Kasumi-1 (cell line): ENCODE results near the gene RNF224.
A peak's percentile ranks its signal among the peaks of the same experiment; 100 is the strongest.

Experiments used
- DNase-seq, 2 experiments: peaks; one replicate each; lab custom pipeline; 2025; lab: John Stamatoyannopoulos, UW

Gene RNF224

DNA sequence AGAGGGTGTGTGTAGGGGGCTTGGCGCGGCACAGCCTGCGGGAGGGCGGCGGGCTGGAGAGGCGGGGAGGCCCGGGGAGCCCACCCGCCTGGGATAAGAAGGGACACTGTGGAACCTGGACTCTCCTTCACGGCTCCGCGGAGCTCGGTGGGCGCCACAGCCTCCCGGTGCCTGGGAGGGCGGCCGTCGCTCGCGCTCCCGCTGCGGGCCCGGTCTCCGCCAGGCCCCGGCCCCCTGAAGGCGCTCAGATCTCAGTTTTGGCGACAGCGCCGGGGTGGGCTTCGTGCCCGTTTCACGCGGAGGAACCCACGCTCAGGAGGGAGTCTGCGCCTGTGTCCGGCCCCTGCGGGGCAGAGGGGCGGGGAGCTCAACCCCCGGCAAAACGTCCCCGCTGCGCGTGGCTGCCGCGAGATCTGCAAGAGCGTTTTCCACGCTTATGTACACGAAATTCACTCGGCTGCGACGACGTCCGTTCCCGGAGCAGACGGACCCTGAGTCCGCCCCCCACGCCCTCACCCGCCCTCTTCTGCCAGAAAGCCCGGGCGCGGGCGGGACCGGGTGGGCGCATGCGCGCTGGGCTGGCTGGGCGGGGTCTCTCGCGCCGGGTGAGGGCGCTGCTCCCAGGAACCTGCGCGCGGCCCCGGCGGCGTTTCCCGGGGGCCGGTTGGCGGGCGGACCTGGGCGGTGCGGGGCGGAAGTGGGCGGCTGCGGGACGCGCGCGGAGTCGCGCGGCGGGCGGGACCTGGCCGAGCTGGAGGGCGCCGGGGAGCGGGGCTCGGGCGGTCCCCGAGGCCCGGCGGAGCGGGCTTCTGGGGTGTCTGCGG is 27.5 kb downstream of the RNF224 start, which contains the start of gene NELFB:
TSS of gene NELFB (plus strand) at position 704 of the 824 bp plus-strand sequence.
- peak; percentile 67 to 74 for DNase-seq

- no peak for DNase-seq
Measured at GRCh38 chr9:137255448-137256114, 28.3 kb downstream of the RNF224 start.

- DNase-seq: no peak
Measured at GRCh38 chr9:137256362-137256761, 29.1 kb downstream of the RNF224 start.

DNA sequence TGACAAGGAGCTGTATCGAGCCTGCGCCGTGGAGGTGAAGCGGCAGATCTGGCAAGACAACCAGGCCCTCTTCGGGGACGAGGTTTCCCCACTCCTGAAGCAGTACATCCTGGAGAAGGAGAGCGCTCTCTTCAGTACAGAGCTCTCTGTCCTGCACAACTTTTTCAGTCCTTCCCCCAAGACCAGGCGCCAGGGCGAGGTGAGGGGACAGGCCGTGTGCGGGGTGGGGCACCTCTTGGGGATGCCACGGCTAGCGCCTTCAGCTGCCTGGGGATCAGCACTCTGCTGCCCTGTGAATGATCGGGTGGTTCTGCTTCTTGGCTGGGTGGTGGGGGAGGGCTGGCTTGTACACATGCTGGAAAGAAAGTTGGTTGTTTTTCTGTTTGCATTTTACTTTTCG is 29.6 kb downstream of the RNF224 start:
- no peak for DNase-seq

DNA sequence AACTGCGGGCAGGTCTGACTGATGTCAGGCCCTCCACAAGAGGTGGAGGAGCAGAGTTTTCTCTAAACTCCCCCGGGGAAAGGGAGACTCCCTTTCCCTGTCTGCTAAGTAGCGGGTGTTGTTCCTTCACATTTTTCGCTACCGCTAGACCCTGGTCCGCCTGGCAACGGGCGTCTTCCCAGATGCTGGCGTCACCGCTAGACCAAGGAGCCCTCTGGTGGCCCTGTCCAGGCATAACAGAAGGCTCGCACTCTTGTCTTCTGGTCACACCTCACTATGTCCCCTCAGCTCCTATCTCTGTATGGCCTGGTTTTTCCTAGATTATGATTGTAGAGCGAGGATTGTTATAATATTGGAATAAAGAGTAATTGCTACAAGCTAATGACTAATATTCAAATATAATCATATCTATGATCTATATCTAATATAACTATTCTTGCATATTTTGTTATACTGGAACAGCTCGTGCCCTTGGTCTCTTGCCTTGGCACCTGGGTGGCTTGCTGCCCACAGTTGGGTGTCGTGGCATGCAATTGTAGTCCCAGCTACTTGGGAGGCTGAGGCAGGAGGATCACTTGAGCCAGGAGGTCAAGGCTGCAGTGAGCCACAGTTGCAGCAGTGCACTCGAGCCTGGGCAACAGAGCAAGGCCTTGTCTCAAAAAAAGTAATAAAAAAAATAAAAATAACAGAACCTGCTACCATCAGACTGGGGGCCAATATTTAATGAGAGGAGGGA is 35.0 kb downstream of the RNF224 start:
- DNase-seq: peak in 1 of 2 experiments; percentile 10

DNA sequence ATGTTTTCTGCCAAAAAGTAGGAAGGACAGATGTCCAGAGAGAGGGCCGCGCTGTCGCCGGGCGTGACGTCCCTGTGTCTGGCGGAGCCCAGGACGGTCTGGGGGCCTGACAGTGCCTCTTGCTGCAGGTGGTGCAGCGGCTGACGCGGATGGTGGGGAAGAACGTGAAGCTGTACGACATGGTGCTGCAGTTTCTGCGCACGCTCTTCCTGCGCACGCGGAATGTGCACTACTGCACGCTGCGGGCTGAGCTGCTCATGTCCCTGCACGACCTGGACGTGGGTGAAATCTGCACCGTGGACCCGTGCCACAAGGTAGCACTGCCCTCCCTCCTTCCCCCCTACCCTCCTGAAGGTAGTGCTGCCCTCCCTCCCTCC is 35.6 kb downstream of the RNF224 start:
- no peak for DNase-seq

GRCh38 chr9:137263506-137263905 is 36.2 kb downstream of the RNF224 start:
- DNase-seq: no peak

GRCh38 chr9:137264067-137264466 is 36.8 kb downstream of the RNF224 start:
- no peak for DNase-seq

DNA sequence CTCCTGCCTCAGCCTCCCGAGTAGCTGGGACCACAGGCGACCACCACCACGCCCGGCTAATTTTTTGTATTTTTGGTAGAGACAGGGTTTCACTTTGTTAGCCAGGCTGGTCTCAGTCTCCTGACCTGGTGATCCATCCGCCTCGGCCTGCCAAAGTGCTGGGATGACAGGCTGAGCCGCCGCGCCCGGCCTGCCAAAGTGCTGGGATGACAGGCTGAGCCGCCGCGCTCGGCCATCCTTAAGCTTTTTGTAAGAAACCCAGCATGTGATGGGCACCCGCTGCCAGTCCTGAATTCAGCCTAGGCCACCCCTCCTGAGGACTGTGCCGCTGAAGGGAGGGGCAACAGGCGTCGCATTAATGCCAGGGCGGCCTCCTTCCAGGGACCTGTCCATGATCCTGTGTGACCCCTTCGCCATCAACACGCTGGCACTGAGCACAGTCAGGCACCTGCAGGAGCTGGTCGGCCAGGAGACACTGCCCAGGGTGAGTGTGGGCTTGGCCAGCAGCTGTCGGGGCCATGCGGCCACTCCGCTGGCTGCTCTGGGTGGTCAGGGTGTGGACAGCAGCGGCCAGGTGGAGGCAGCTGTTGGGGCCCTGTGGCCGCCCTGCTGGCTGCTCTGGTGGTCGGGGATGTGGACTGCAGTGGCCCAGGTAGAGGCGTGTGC is 38.3 kb downstream of the RNF224 start:
- DNase-seq: no peak

- no peak for DNase-seq
Measured at GRCh38 chr9:137266162-137266527, 38.8 kb downstream of the RNF224 start.

DNA sequence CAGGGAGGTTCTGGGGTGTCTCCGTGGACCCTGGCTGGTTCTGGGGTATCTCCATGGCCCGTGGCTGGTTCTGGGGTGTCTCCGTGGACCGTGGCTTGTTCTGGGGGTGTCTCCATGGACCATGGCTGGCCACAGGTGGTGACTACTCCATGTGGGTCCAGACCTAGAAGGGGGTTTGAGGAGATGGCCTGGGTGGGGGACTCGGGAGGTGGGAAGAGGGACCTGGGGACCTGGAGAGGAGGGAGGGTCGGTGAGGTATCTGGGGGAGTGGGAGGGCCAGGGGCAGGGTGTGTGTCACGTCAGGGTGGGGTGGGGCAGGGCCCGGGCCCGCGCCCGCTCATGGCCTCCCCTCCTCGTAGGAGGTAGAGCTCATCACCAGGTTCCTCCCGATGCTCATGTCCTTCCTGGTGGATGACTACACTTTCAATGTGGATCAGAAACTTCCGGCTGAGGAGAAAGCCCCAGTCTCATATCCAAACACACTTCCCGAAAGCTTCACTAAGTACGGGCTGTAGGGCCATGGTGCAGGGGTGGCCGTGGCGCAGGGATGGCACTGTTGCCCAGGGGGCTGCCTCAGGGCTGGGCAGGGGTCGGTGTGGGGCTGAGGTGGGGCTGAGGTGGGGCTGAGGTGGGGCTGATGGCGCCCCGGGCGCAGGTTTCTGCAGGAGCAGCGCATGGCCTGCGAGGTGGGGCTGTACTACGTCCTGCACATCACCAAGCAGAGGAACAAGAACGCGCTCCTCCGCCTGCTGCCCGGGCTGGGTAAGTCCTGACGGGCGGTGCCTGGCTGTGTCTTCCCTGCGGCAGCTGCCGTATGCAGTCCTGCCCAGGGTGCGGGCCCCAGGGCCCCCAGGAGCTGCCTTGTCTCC is 39.5 kb downstream of the RNF224 start:
- no peak for DNase-seq

DNA sequence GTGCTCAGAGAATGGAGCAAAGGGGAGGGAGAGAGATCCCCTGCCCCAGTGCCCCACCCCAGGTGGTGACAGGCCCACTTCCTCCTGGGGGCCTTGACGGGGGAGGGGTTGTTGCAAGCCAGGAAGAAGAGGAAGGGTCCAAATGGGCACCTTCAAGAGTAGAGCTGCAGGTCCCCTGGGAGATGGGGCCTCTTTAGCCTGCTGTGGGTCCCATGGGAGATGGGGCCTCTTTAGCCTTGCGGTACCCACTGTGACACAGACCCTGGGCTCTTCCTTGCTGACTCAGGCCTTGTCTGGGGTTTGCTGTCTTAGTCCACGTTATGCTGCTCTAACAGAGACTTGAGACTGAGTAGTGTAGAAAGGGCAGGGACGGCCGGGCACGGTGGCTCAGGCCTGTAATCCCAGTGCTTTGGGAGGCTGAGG is 40.6 kb downstream of the RNF224 start:
- DNase-seq: no peak

GRCh38 chr9:137268538-137269201 is 41.4 kb downstream of the RNF224 start:
- no peak for DNase-seq

- DNase-seq: no peak
Measured at GRCh38 chr9:137269231-137269772, 42.0 kb downstream of the RNF224 start.

GRCh38 chr9:137270929-137271695 is 43.8 kb downstream of the RNF224 start:
- DNase-seq: no peak

- no peak for DNase-seq
Measured at GRCh38 chr9:137271696-137272076, 44.4 kb downstream of the RNF224 start.

- DNase-seq: no peak
Measured at GRCh38 chr9:137272241-137273094, 45.2 kb downstream of the RNF224 start.

DNA sequence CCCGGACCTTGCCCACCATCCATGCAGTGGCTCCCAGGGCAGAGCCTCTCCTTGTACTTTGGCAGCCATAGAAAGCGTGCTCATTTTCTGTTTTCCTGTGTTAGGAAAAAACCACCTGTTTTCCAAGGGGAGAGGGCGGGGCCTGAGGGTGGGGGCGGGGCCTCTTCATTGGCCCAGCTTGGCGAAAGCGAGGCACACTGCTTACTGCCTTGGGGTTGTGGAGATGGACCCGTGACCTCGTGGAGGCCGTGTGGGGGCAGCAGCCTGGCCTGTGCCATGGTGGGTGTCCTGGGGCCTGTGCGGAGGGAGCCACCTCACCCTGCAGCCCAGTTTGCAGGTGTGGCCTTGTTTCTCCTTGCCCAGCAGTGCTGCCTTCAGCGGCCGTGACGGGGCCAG is 45.8 kb downstream of the RNF224 start:
- no peak for DNase-seq
